DMS53 treated with DMSO at 0.1 percent for 48 hours (cell line): ENCODE results near the gene IL9.

Source experiments
- DNase-seq: peaks from one replicate; lab custom pipeline; 2025; ENCODE audit not compliant: unreplicated experiment; lab: John Stamatoyannopoulos, UW

The IL9 gene

GRCh38 chr5:135891791-135892190, 3.9 kb downstream of the IL9 start:
- no peak for DNase-seq

GRCh38 chr5:135891268-135891667, 4.4 kb downstream of the IL9 start:
- no peak for DNase-seq

- DNase-seq, result no peak
Measured at GRCh38 chr5:135890867-135891266, 4.8 kb downstream of the IL9 start.

GRCh38 chr5:135890296-135890695, 5.3 kb downstream of the IL9 start:
- DNase-seq, result no peak

DNA sequence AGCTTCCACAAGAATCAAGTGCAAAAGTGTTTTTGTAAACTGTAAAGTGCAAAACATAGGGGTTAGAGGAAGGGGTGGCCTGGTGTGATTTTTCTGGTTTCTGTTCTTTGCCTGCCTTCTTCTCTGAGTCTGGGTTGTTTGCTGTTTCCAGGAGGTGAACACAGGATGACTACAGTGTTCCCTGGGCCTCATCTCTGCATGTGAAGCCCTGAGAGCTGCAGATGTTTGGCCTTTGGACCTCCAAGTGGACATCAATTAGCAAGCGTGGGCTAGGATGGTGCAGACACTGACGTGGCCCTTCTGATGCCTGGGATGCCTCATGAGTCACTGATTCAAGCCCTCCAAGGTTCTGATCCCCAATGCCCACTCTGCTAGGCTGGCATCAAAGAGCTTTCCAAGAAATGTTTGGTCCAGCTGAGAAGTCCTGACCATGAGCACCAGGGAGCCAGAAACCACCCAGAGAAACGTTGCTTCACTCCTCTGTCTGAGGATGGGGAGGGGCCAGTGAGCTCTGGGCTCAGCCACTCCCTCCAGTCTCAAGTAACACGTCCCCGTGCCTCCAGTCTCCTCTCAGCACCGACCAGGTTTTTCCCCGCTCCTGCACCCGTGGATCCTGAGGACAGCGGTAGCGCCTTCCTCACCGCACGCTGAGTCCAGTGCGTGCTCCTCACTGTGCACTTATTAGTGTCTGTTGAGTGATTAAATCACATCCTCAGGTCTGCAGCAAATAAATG, 7.6 kb downstream of the IL9 start:
- no peak for DNase-seq

- peak; percentile 80 for DNase-seq
Measured at GRCh38 chr5:135887447-135887864, 8.2 kb downstream of the IL9 start.

DNA sequence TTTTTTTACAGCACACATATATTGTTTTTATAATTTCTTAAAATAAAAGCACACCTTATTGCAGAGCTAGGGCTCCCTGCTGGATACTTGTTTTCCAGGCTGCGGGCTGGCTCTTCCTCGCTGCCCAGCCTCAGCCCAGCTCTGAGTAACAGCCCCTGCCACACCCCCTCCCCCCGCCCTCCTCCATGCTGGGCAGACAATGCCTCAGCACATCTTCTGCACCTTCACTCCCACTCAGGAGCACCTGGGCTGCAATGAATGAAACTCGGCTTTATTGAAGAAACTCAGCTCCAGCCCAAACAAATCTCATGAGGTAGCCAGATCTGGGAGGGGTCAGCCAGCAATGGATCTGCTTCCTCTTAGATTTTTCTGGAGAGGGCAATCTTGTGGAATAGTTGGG, 9.5 kb downstream of the IL9 start:
- DNase-seq, result no peak

GRCh38 chr5:135885031-135885430, 10.6 kb downstream of the IL9 start:
- no peak for DNase-seq

DNA sequence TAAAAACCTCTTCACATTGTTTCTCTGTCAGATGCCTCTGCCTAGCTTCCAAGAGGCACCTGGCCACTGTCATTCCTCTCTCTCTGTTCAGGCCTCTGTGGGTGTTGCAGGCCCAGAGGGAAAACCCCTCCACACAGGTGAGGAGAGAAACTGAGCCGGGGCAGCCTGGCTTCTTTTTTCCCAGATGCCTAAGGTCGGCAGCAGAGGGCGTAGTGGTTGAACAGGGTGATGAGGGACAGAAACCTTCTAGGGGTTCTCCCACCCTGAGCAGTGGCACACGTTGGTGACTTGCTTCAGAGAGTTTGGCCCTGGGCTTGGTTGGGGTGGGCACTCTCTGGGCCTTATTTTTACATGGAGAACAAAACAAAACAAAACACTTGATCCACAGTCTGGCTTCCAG, 12.2 kb downstream of the IL9 start:
- DNase-seq, result no peak

DNA sequence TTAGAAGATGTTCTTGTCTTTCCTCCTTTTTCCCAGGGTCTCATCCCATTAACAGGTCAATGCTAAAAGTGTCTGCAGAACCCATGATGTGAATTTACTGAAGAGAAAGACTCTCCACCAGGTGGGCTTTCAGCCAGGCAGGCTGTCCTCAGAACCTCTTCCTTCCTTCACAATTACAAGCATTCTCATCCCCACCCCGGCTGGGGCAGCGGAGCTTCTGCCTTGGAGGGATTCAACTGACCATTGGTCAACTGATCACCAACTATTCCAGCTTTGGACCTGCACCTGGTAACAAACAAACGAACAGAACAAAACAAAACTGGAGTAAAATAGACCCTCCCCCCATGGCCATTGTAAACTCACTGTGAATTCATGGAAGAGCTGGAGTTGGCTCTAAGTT, 12.6 kb downstream of the IL9 start:
- DNase-seq, result no peak

DNA sequence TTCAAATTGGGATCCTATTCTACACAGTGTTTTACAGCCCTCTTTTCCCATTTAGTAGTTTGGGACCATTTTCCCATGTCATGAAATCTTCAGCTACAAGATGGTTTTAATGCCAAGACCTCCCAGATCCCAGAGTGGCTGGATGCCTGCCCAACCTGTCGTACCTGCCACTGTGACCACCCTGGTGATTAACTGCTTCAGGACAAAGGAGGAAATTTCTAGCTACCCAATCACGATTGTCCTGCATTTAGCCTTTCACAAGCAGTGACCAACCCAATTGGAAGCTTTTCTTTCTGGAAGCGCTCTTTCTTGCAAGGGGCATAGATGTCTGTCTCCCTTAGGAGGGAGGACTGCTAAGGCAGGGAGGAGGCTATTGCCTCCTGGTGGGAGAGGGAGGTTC, 13.8 kb downstream of the IL9 start:
- DNase-seq, result no peak

- no peak for DNase-seq
Measured at GRCh38 chr5:135881244-135881643, 14.4 kb downstream of the IL9 start.

DNA sequence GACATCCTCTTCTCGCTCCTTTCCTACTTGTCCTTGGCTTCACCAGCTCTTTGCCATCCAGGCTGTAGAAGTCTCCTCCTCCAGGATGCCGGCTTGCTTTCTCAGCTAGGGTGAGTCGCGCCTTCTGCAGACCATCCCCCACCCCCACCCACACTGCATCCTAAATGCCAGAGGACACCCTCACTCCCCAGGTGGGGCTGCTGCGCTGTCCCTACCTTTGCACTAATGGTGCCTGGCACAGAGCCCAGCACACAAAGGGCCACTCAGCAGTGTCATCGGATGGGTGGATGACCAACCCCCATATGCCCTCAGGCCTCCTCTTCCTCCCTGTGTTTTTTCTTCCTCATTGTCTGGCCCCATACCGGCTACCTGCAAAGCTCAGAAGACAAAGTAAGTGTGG, 14.8 kb downstream of the IL9 start:
- DNase-seq, result no peak

GRCh38 chr5:135880278-135880677, 15.4 kb downstream of the IL9 start:
- DNase-seq, result peak; percentile 6

DNA sequence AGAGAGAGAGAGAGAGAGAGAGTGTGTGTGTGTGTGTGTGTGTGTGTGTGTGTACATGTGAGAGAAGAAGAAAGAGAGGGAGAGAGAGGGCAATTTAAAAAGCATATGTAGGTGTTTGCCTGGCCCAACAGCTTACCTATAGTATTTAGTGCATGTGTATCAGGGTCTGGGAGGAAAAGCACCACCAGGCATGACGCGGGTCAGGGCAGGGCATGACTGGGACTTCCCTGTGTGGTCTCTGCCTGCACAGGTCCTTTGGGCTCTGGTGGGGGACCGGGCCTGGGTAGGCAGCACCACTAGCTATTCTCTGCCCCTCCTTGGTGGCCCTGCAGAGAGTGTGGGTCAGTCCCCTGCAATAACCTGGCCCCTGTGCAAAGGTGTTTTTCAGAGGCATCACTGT, 16.1 kb downstream of the IL9 start:
- DNase-seq, result no peak

GRCh38 chr5:135878156-135878620, 17.5 kb downstream of the IL9 start:
- no peak for DNase-seq

DNA sequence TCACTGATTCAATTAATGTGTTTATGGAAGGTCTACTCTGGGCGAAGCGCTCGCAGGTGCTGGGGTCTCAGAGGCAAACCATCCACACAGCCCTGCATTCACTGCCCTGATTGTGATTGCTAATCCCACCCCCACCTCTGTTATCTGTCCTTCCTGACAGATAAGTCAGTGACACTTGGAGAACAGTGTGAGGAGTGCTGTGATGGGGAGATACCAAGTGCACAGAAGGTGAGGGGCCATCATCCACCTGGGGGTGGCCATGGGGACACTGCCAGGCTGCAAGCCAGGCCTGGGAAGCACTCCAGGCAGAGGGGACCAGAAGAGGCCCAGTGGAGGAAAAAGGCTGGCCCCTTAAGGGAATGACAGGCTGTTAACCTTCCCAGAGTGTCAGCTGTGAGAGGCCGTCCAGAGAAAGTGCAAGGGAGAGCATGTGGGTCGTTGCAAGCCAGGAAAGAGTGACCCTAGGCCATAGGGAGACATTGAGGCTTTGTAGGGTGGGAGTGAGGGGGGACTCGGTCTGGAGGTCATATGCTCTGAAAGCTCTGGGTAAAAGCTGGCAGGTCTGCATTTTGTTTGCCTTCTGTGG, 18.0 kb downstream of the IL9 start:
- no peak for DNase-seq

DNA sequence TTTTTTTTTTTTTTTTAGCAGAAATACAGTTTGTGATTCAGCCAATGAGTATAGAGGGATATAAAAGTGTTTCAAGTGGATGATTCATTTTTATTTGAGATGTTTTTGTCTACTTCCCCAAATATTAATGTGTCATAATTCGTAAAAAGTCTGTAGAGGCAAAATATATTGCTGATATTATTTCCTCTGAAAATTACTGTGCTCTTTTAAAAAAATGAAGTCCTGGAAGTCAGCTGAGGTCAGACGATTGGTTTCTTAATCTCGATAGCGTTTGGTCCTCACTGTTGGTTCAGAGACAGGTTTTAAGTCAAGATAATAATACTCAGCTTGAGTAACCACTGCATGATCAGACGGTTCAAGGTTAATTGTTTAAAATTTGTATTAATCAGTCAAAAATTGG, 19.5 kb downstream of the IL9 start:
- DNase-seq, result no peak

DNA sequence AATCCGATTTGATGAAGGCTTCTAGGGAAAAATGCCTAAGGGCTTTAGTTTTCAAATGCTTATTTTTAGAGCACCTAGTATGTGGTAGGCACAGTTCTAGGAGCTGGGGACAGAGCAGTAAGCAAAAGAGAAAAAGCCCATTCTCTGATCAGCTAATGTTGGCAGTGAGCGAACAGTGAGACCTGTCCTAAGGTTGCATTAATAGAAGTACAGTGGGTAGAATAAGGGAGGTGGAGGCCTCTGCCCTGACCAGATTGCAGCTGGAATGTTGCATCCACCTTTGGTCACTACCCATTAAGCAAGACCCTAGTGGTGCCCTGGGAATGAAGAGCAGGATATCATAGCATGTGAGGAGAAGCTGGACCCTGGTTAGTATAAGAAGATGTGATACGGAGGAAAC, 20.1 kb downstream of the IL9 start:
- no peak for DNase-seq

DNA sequence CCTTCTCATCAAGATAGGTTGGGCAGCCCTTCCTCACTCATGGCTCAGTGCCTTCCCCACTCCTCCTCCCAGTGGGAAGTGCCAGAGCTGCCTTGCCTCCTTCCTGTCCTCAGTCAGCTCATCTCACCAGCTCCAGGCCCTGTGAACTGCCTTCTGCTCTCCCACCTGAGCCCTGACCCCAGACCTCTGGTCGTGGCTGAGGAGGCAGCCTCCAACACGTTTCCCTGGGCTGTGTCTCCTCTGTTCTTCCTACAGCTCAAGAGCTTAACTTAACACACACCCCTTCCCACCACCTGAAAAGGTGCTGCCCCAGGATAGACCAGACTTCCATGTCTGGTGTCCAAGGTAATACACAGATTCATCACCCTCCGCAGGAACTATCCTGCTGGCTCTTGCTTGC, 21.2 kb downstream of the IL9 start:
- no peak for DNase-seq

- no peak for DNase-seq
Measured at GRCh38 chr5:135873831-135874230, 21.8 kb downstream of the IL9 start.

GRCh38 chr5:135871268-135871915, 24.2 kb downstream of the IL9 start:
- DNase-seq, result no peak
